ENCODE data around the gene MYO1D. TPM values are rescaled to one million over a fixed set of nuclear protein-coding genes. Genes with fewer than 3 reads are reported as not detected.
"Not testable (repeated sequence)": the region's sequence is repeated elsewhere in the genome, so short reads cannot be mapped to it uniquely, and the experiment has no call there.

The MYO1D gene
- total RNA-seq, 1 experiment from 2014 or later: 5.6 TPM

GRCh38 chr17:32654324-32654723 lies 222.6 kb downstream of the MYO1D start:
- Histone ChIP-seq H3K36me3 (ENCODE audit: insufficient read depth, low read length) (no peaks in the 10 kb centered on the region), H3K9me3 (ENCODE audit: low read length) (no peaks in the 10 kb centered on the region)

GRCh38 chr17:32651084-32651483 lies 225.8 kb downstream of the MYO1D start:
- Histone ChIP-seq H3K36me3 (ENCODE audit: insufficient read depth, low read length) (no peaks in the 10 kb centered on the region), H3K4me1 (ENCODE audit: low read length) (no peaks in the 10 kb centered on the region), H3K9me3 (ENCODE audit: low read length) (no peaks in the 10 kb centered on the region), H3K27ac (ENCODE audit: low read length) (no peak overlapping the region), H3K4me2 (ENCODE audit: low read depth, low read length, poor library complexity, severe bottlenecking) (no peak overlapping the region), H4K20me1 (ENCODE audit: insufficient read depth, low read depth, low read length) (no peaks in the 10 kb centered on the region), H3K9me2 (replicated peaks; ENCODE audit: insufficient read depth, low read length) (no peaks in the 10 kb centered on the region), H3K9ac (ENCODE audit: low read length) (no peak overlapping the region), H2AFZ (ENCODE audit: low read length) (no peak overlapping the region), H3K4me3 (ENCODE audit: low read length) (no peak overlapping the region), H3K79me2 (ENCODE audit: low read length) (no peaks in the 10 kb centered on the region), H3K27me3 (ENCODE audit: low read length) (no peaks in the 10 kb centered on the region)
- no peak for DNase-seq

More at GRCh38 chr17:32654324-32654723, 222.6 kb downstream of the MYO1D start:
- H3K9me2 ChIP-seq (replicated peaks; ENCODE audit: insufficient read depth, low read length): no peaks in the 10 kb centered on the region
- H4K20me1 ChIP-seq (ENCODE audit: insufficient read depth, low read depth, low read length): no peaks in the 10 kb centered on the region
- no peak overlapping the region for H3K4me3 ChIP-seq (ENCODE audit: low read length)
- H3K27ac ChIP-seq (ENCODE audit: low read length): no peak overlapping the region
- H3K79me2 ChIP-seq (ENCODE audit: low read length): no peaks in the 10 kb centered on the region
- no peak overlapping the region for H2AFZ ChIP-seq (ENCODE audit: low read length)
- H3K9ac ChIP-seq (ENCODE audit: low read length): no peak overlapping the region
- no peak for DNase-seq
- H3K27me3 ChIP-seq (ENCODE audit: low read length): no peaks in the 10 kb centered on the region
- no peaks in the 10 kb centered on the region for H3K4me1 ChIP-seq (ENCODE audit: low read length)
- H3K4me2 ChIP-seq (ENCODE audit: low read depth, low read length, poor library complexity, severe bottlenecking): no peak overlapping the region

- Histone ChIP-seq H3K36me3 (ENCODE audit: insufficient read depth, low read length) (no peaks in the 10 kb centered on the region), H3K27ac (ENCODE audit: low read length) (no peak overlapping the region), H4K20me1 (ENCODE audit: insufficient read depth, low read depth, low read length) (no peaks in the 10 kb centered on the region), H3K4me2 (ENCODE audit: low read depth, low read length, poor library complexity, severe bottlenecking) (no peak overlapping the region), H3K9me2 (replicated peaks; ENCODE audit: insufficient read depth, low read length) (no peaks in the 10 kb centered on the region), H3K27me3 (ENCODE audit: low read length) (no peaks in the 10 kb centered on the region), H3K79me2 (ENCODE audit: low read length) (no peaks in the 10 kb centered on the region), H2AFZ (ENCODE audit: low read length) (no peak overlapping the region), H3K4me1 (ENCODE audit: low read length) (no peaks in the 10 kb centered on the region), H3K9me3 (ENCODE audit: low read length) (no peaks in the 10 kb centered on the region), H3K4me3 (ENCODE audit: low read length) (no peak overlapping the region), H3K9ac (ENCODE audit: low read length) (no peak overlapping the region)
- no peak for DNase-seq
These were observed 228.5 kb downstream of the MYO1D start for GRCh38 chr17:32648450-32648849.

GRCh38 chr17:32646941-32647340 lies 230.0 kb downstream of the MYO1D start:
- no peaks in the 10 kb centered on the region for H3K79me2 ChIP-seq (ENCODE audit: low read length)
- no peaks in the 10 kb centered on the region for H3K36me3 ChIP-seq (ENCODE audit: insufficient read depth, low read length)
- H3K9me3 ChIP-seq (ENCODE audit: low read length): no peaks in the 10 kb centered on the region

GRCh38 chr17:32641514-32641913 lies 235.4 kb downstream of the MYO1D start:
- not testable (repeated sequence) for H3K36me3 ChIP-seq (ENCODE audit: insufficient read depth, low read length); H3K9ac ChIP-seq (ENCODE audit: low read length); H3K9me2 ChIP-seq (replicated peaks; ENCODE audit: insufficient read depth, low read length); H2AFZ ChIP-seq (ENCODE audit: low read length); H3K27ac ChIP-seq (ENCODE audit: low read length); H3K4me1 ChIP-seq (ENCODE audit: low read length); H4K20me1 ChIP-seq (ENCODE audit: insufficient read depth, low read depth, low read length); H3K27me3 ChIP-seq (ENCODE audit: low read length); DNase-seq; H3K79me2 ChIP-seq (ENCODE audit: low read length); H3K4me2 ChIP-seq (ENCODE audit: low read depth, low read length, poor library complexity, severe bottlenecking); H3K4me3 ChIP-seq (ENCODE audit: low read length); H3K9me3 ChIP-seq (ENCODE audit: low read length)

More at GRCh38 chr17:32646941-32647340, 230.0 kb downstream of the MYO1D start:
- H4K20me1 ChIP-seq (ENCODE audit: insufficient read depth, low read depth, low read length): no peaks in the 10 kb centered on the region
- DNase-seq: no peak
- H3K27me3 ChIP-seq (ENCODE audit: low read length): no peaks in the 10 kb centered on the region
- H3K27ac ChIP-seq (ENCODE audit: low read length): no peak overlapping the region
- H3K4me1 ChIP-seq (ENCODE audit: low read length): no peaks in the 10 kb centered on the region
- no peak overlapping the region for H3K4me2 ChIP-seq (ENCODE audit: low read depth, low read length, poor library complexity, severe bottlenecking)
- no peak overlapping the region for H3K4me3 ChIP-seq (ENCODE audit: low read length)
- H2AFZ ChIP-seq (ENCODE audit: low read length): no peak overlapping the region
- no peaks in the 10 kb centered on the region for H3K9me2 ChIP-seq (replicated peaks; ENCODE audit: insufficient read depth, low read length)
- no peak overlapping the region for H3K9ac ChIP-seq (ENCODE audit: low read length)

GRCh38 chr17:32636598-32637218 lies 240.2 kb downstream of the MYO1D start:
- no peak for DNase-seq
- no peaks in the 10 kb centered on the region for H3K79me2 ChIP-seq (ENCODE audit: low read length)
- no peaks in the 10 kb centered on the region for H3K9me3 ChIP-seq (ENCODE audit: low read length)
- H3K4me1 ChIP-seq (ENCODE audit: low read length): no peaks in the 10 kb centered on the region
- H3K9ac ChIP-seq (ENCODE audit: low read length): no peak overlapping the region
- no peaks in the 10 kb centered on the region for H3K36me3 ChIP-seq (ENCODE audit: insufficient read depth, low read length)
- H3K27ac ChIP-seq (ENCODE audit: low read length): no peak overlapping the region
- H3K4me3 ChIP-seq (ENCODE audit: low read length): no peak overlapping the region
- no peaks in the 10 kb centered on the region for H4K20me1 ChIP-seq (ENCODE audit: insufficient read depth, low read depth, low read length)
- no peak overlapping the region for H3K4me2 ChIP-seq (ENCODE audit: low read depth, low read length, poor library complexity, severe bottlenecking)
- no peaks in the 10 kb centered on the region for H3K27me3 ChIP-seq (ENCODE audit: low read length)
- no peaks in the 10 kb centered on the region for H3K9me2 ChIP-seq (replicated peaks; ENCODE audit: insufficient read depth, low read length)
- no peak overlapping the region for H2AFZ ChIP-seq (ENCODE audit: low read length)

- H3K4me1 ChIP-seq (ENCODE audit: low read length): no peaks in the 10 kb centered on the region
- H3K79me2 ChIP-seq (ENCODE audit: low read length): no peaks in the 10 kb centered on the region
- H2AFZ ChIP-seq (ENCODE audit: low read length): no peak overlapping the region
- H3K9ac ChIP-seq (ENCODE audit: low read length): no peak overlapping the region
- no peak for DNase-seq
- H3K4me3 ChIP-seq (ENCODE audit: low read length): no peak overlapping the region
- H3K9me2 ChIP-seq (replicated peaks; ENCODE audit: insufficient read depth, low read length): no peaks in the 10 kb centered on the region
- H4K20me1 ChIP-seq (ENCODE audit: insufficient read depth, low read depth, low read length): no peaks in the 10 kb centered on the region
- H3K27me3 ChIP-seq (ENCODE audit: low read length): no peaks in the 10 kb centered on the region
- H3K9me3 ChIP-seq (ENCODE audit: low read length): no peaks in the 10 kb centered on the region
- H3K4me2 ChIP-seq (ENCODE audit: low read depth, low read length, poor library complexity, severe bottlenecking): no peak overlapping the region
- no peak overlapping the region for H3K27ac ChIP-seq (ENCODE audit: low read length)
- H3K36me3 ChIP-seq (ENCODE audit: insufficient read depth, low read length): no peaks in the 10 kb centered on the region
These were observed 242.8 kb downstream of the MYO1D start for GRCh38 chr17:32634167-32634566.

GRCh38 chr17:32631341-32632096 lies 245.4 kb downstream of the MYO1D start:
- Histone ChIP-seq H3K27me3 (ENCODE audit: low read length) (no peaks in the 10 kb centered on the region), H3K9ac (ENCODE audit: low read length) (no peak overlapping the region), H3K79me2 (ENCODE audit: low read length) (no peaks in the 10 kb centered on the region), H4K20me1 (ENCODE audit: insufficient read depth, low read depth, low read length) (no peaks in the 10 kb centered on the region), H3K4me1 (ENCODE audit: low read length) (no peaks in the 10 kb centered on the region), H3K9me2 (replicated peaks; ENCODE audit: insufficient read depth, low read length) (no peaks in the 10 kb centered on the region), H3K4me2 (ENCODE audit: low read depth, low read length, poor library complexity, severe bottlenecking) (no peak overlapping the region), H3K27ac (ENCODE audit: low read length) (no peak overlapping the region), H3K9me3 (ENCODE audit: low read length) (no peaks in the 10 kb centered on the region), H3K4me3 (ENCODE audit: low read length) (no peak overlapping the region), H3K36me3 (ENCODE audit: insufficient read depth, low read length) (no peaks in the 10 kb centered on the region), H2AFZ (ENCODE audit: low read length) (no peak overlapping the region)
- DNase-seq: no peak

All from Karpas-422 (cell line).